GM23338 (cell line): Measurements from ENCODE around the gene KCNN3. TPM values are rescaled to one million over a fixed set of nuclear protein-coding genes. Genes with fewer than 3 reads are reported as not detected.

Experiments used
- ATAC-seq: fragments of 200-7000 bp; cut with Tn5 transposase; 3 replicates; pipeline ENCODE4 v1.9.1; 2020
- DNase-seq: peaks from one replicate; pipeline ENCODE4 v3.0.0-alpha.2; 2015; ENCODE audit warnings: low spot score
- H2AFZ ChIP-seq: fragments of 200-600 bp; sonication (generic); 2 replicates; pipeline ENCODE4 v1.8.0; 2016; ENCODE audit warnings: antibody characterized with exemption, mild to moderate bottlenecking, moderate library complexity
- H3F3A ChIP-seq: fragments of 200-600 bp; sonication (generic); replicated peaks from 2 replicates; pipeline ENCODE4 v1.8.0; 2017; ENCODE audit warnings: antibody characterized with exemption, mixed run types, low read depth
- H3K27ac ChIP-seq: fragments of 200-600 bp; sonication (generic); 2 replicates; pipeline ENCODE4 v1.6.1; 2016; ENCODE audit warnings: low read depth
- H3K27me3 ChIP-seq: fragments of 200-600 bp; sonication (generic); 2 replicates; pipeline ENCODE4 v1.8.0; 2016; ENCODE audit warnings: mild to moderate bottlenecking, mixed run types, moderate library complexity; ENCODE audit not compliant: insufficient read depth
- H3K36me3 ChIP-seq: fragments of 200-600 bp; sonication (generic); 2 replicates; pipeline ENCODE4 v1.8.0; 2016; ENCODE audit warnings: mild to moderate bottlenecking; ENCODE audit not compliant: insufficient read depth
- H3K4me1 ChIP-seq: fragments of 200-600 bp; sonication (generic); 2 replicates; pipeline ENCODE4 v1.8.0; 2016; ENCODE audit warnings: mild to moderate bottlenecking, moderate library complexity; ENCODE audit not compliant: insufficient read depth
- H3K4me2 ChIP-seq: fragments of 200-600 bp; sonication (generic); 2 replicates; pipeline ENCODE4 v1.7.1; 2017; ENCODE audit warnings: mixed run types
- H3K4me3 ChIP-seq: fragments of 200-600 bp; sonication (generic); 2 replicates; pipeline ENCODE4 v1.6.1; 2016; ENCODE audit warnings: mixed run types
- H3K79me2 ChIP-seq: fragments of 200-600 bp; sonication (generic); replicated peaks from 2 replicates; pipeline ENCODE4 v1.8.0; 2017; ENCODE audit warnings: mild to moderate bottlenecking; ENCODE audit not compliant: insufficient read depth
- H3K9me2 ChIP-seq: fragments of 200-600 bp; sonication (generic); 2 replicates; pipeline ENCODE4 v1.8.0; 2017; ENCODE audit not compliant: insufficient read depth
- H4K20me1 ChIP-seq: fragments of 200-600 bp; sonication (generic); replicated peaks from 2 replicates; pipeline ENCODE4 v1.8.0; 2017; ENCODE audit warnings: mild to moderate bottlenecking; ENCODE audit not compliant: insufficient read depth
- H3K27ac Mint-ChIP-seq: 2 replicates; pipeline ENCODE4 v1.8.0; 2020; ENCODE audit warnings: inconsistent platforms, mild to moderate bottlenecking, moderate library complexity, mixed read lengths
- H3K27me3 Mint-ChIP-seq: 3 replicates; pipeline ENCODE4 v1.8.0; 2022; ENCODE audit warnings: low read depth, mild to moderate bottlenecking, moderate library complexity, mixed read lengths, inconsistent platforms; ENCODE audit not compliant: insufficient read depth, poor library complexity
- H3K36me3 Mint-ChIP-seq: 3 replicates; pipeline ENCODE4 v1.8.0; 2021; ENCODE audit warnings: low read depth, mild to moderate bottlenecking, inconsistent platforms, moderate library complexity, mixed read lengths
- H3K4me1 Mint-ChIP-seq: 3 replicates; pipeline ENCODE4 v1.8.0; 2020; ENCODE audit warnings: mild to moderate bottlenecking, inconsistent platforms, mixed read lengths
- H3K4me3 Mint-ChIP-seq: 3 replicates; pipeline ENCODE4 v1.8.0; 2021; ENCODE audit warnings: moderate library complexity, mild to moderate bottlenecking, inconsistent platforms, mixed read lengths
- H3K9me3 Mint-ChIP-seq: 3 replicates; pipeline ENCODE4 v1.8.0; 2020; ENCODE audit warnings: moderate library complexity, mild to moderate bottlenecking, inconsistent platforms, mixed read lengths
- CREB1 ChIP-seq: fragments of 250-450 bp; sonication (Bioruptor Pico); IDR thresholded peaks from 2 replicates; pipeline ENCODE4 v1.5.0; 2020; ENCODE audit warnings: low read depth, mild to moderate bottlenecking, moderate library complexity
- CTCF ChIP-seq, 2 experiments: fragments of 200-600 bp in 1 of 2; sonication (generic) in 1 of 2; conservative IDR thresholded peaks; 2 replicates each; pipeline versions ENCODE4 v1.5.1 to v1.6.1; 2016 to 2017; ENCODE audit warnings: antibody characterized with exemption in 2 of 2, low read depth in 2 of 2, mild to moderate bottlenecking in 2 of 2, moderate library complexity in 1 of 2
- ETS1 ChIP-seq: IDR thresholded peaks from 2 replicates; pipeline ENCODE4 v1.6.1; 2016; ENCODE audit warnings: antibody characterized with exemption
- EZH2 ChIP-seq: fragments of 200-600 bp; sonication (generic); IDR thresholded peaks from one replicate; pipeline ENCODE4 v1.8.0; 2017; ENCODE audit warnings: antibody characterized with exemption, mild to moderate bottlenecking, low read depth; ENCODE audit not compliant: unreplicated experiment
- EZH2phosphoT487 ChIP-seq: fragments of 200-600 bp; sonication (generic); IDR thresholded peaks from one replicate; pipeline ENCODE4 v1.8.1; 2018; ENCODE audit warnings: antibody characterized with exemption; ENCODE audit not compliant: unreplicated experiment
- JUNB ChIP-seq: IDR thresholded peaks from one replicate; pipeline ENCODE4 v1.6.1; 2016; ENCODE audit warnings: antibody characterized with exemption; ENCODE audit not compliant: unreplicated experiment
- NANOG ChIP-seq: IDR thresholded peaks from 2 replicates; pipeline ENCODE4 v1.6.1; 2016; ENCODE audit warnings: antibody characterized with exemption, borderline replicate concordance
- POLR2AphosphoS5 ChIP-seq: IDR thresholded peaks from 2 replicates; pipeline ENCODE4 v1.6.1; 2016; ENCODE audit warnings: antibody characterized with exemption, low read depth
- REST ChIP-seq: IDR thresholded peaks from one replicate; pipeline ENCODE4 v1.6.1; 2018; ENCODE audit warnings: antibody characterized with exemption; ENCODE audit not compliant: unreplicated experiment
- STAT1 ChIP-seq: IDR thresholded peaks from one replicate; pipeline ENCODE4 v1.6.1; 2016; ENCODE audit warnings: antibody characterized with exemption; ENCODE audit not compliant: unreplicated experiment
- ZNF114 ChIP-seq: fragments of 250-450 bp; sonication (Bioruptor Pico); IDR thresholded peaks from 2 replicates; pipeline ENCODE4 v1.5.0; 2020; ENCODE audit warnings: mild to moderate bottlenecking, moderate library complexity
- ZNF331 ChIP-seq: fragments of 250-450 bp; sonication (Bioruptor Pico); IDR thresholded peaks from 2 replicates; pipeline ENCODE4 v1.5.0; 2020; ENCODE audit warnings: low read depth, mild to moderate bottlenecking, moderate library complexity
- ZNF462 ChIP-seq: fragments of 250-450 bp; sonication (Bioruptor Pico); IDR thresholded peaks from 2 replicates; pipeline ENCODE4 v1.5.0; 2020; ENCODE audit warnings: mild to moderate bottlenecking, moderate library complexity
- polyA plus RNA-seq: library from polyadenylated mRNA; unstranded; fragments of >200 nt; fragmentation: Nextera tagmentation; extraction: Ambion mirVana; gene quantifications from 2 replicates; pipeline ENCODE4 v1.2.1, GENCODE V29; 2016
- total RNA-seq: library from RNA; depleted of rRNA; stranded (reverse); fragments of >200 nt; shearing (Covaris generic); gene quantifications from 2 replicates; pipeline ENCODE4 v1.2.3, GENCODE V29; 2014

KCNN3 gene
- total and polyA plus RNA-seq, 2 experiments from 2014 or later: 1.9 to 3.0 TPM

GRCh38 chr1:154697710-154698109 is 172.4 kb downstream of the KCNN3 start:
- ATAC-seq (no peak), DNase-seq (no peak)
- H4K20me1 ChIP-seq: no peaks in the 10 kb centered on the region
- H3K4me1 ChIP-seq: no peaks in the 10 kb centered on the region
- H3K79me2 ChIP-seq: no peaks in the 10 kb centered on the region
- Mint-ChIP-seq H3K9me3 (no peaks in the 10 kb centered on the region; the same call in 2 of the 3 replicates), H3K27me3 (no peaks in the 10 kb centered on the region), H3K36me3 (no peaks in the 10 kb centered on the region), H3K4me3 (no peak overlapping the region), H3K27ac (no peak overlapping the region), H3K4me1 (peaks cover 9% of the 10 kb centered on the region)
- H2AFZ ChIP-seq: no peak overlapping the region
- H3K27me3 ChIP-seq: no peaks in the 10 kb centered on the region
- H3K36me3 ChIP-seq: no peaks in the 10 kb centered on the region
- no peak overlapping the region for H3K4me3 ChIP-seq
- H3K4me2 ChIP-seq: no peak overlapping the region
- no peak for TF ChIP-seq CREB1 (CRISPR knock-in tag)
- no peak for TF ChIP-seq STAT1
- no peak for TF ChIP-seq CTCF (conservative IDR thresholded peaks at IDR 0.05; ENCODE audit: low read depth in 2 of 2)
- no peak for TF ChIP-seq POLR2AphosphoS5
- TF ChIP-seq EZH2: no peak
- no peak for TF ChIP-seq EZH2phosphoT487
- no peak for TF ChIP-seq REST
- TF ChIP-seq NANOG: no peak
- TF ChIP-seq ZNF462 (CRISPR knock-in tag): no peak
- TF ChIP-seq JUNB: no peak
- no peak for TF ChIP-seq ETS1
- no peak for TF ChIP-seq ZNF331
- TF ChIP-seq ZNF114: no peak
- no peak overlapping the region for H3K27ac ChIP-seq
- no peaks in the 10 kb centered on the region for H3F3A ChIP-seq
- 0 out of 2 replicates have a peak, but pooled peaks cover 3% of the 10 kb centered on the region for H3K9me2 ChIP-seq
